Fibroblast of mammary gland (primary cell): Measurements from ENCODE around the gene NEUROD1.

Source experiments
- DNase-seq: peaks from one replicate; pipeline ENCODE4 v3.0.0-alpha.2; 2010; ENCODE audit warnings: low read depth
- H3K4me3 ChIP-seq: 2 replicates; pipeline ENCODE4 v1.5.1; 2011; ENCODE audit warnings: low read depth, mild to moderate bottlenecking, low read length, moderate library complexity; ENCODE audit not compliant: control insufficient read depth
- CTCF ChIP-seq: conservative IDR thresholded peaks from 2 replicates; pipeline ENCODE4 v1.5.1; 2011; ENCODE audit warnings: low read depth, low read length, inconsistent platforms; ENCODE audit not compliant: control insufficient read depth, insufficient read depth

The NEUROD1 gene

GRCh38 chr2:181656450-181657291, 23.6 kb downstream of the NEUROD1 start, which contains the start of gene CERKL:
Gene CERKL, minus strand, starts transcription at chr2:181657105. Its CDS starts 99 bp downstream, at chr2:181657006.
- peak within 1 kb of the TSS; percentile 40 for H3K4me3 ChIP-seq
- no peak for TF ChIP-seq CTCF
- DNase-seq: no peak

GRCh38 chr2:181655519-181655918, 24.8 kb downstream of the NEUROD1 start:
- DNase-seq: no peak
- no peak overlapping the region for H3K4me3 ChIP-seq
- TF ChIP-seq CTCF: no peak

GRCh38 chr2:181649436-181649979, 30.8 kb downstream of the NEUROD1 start:
- DNase-seq: no peak
- TF ChIP-seq CTCF: no peak
- H3K4me3 ChIP-seq: no peak overlapping the region

GRCh38 chr2:181648478-181649155, 31.7 kb downstream of the NEUROD1 start:
- no peak for DNase-seq
- H3K4me3 ChIP-seq: no peak overlapping the region
- TF ChIP-seq CTCF: no peak

- H3K4me3 ChIP-seq: no peak overlapping the region
- DNase-seq: no peak
- no peak for TF ChIP-seq CTCF
Measured at GRCh38 chr2:181646415-181646987, 33.8 kb downstream of the NEUROD1 start.

GRCh38 chr2:181643151-181643550, 37.2 kb downstream of the NEUROD1 start:
- H3K4me3 ChIP-seq: no peak overlapping the region
- no peak for DNase-seq
- TF ChIP-seq CTCF: no peak
